GM19328 (cell line): ENCODE data around the gene ARMH3.

ENCODE experiments used
- ATAC-seq: cut with Tn5 transposase; IDR thresholded peaks from one replicate; pipeline ENCODE4 v1.9.1; 2021; ENCODE audit warnings: mild to moderate bottlenecking, moderate library complexity; ENCODE audit not compliant: unreplicated experiment

ARMH3 gene

GRCh38 chr10:101812606-101813005 is 243.4 kb downstream of the ARMH3 start:
- ATAC-seq, result no peak

GRCh38 chr10:101807158-101807557 is 248.8 kb downstream of the ARMH3 start:
- no peak for ATAC-seq

GRCh38 chr10:101803511-101803910 is 252.5 kb downstream of the ARMH3 start:
- ATAC-seq, result no peak

GRCh38 chr10:101797403-101798059 is 258.4 kb downstream of the ARMH3 start:
- no peak for ATAC-seq
